ENCODE data around the gene C4B. TPM values are rescaled to one million over a fixed set of nuclear protein-coding genes. Genes with fewer than 3 reads are reported as not detected.
"Not testable (repeated sequence)": the region's sequence is repeated elsewhere in the genome, so short reads cannot be mapped to it uniquely, and the experiment has no call there.

Gene C4B
- total RNA-seq, 4 donors from 2014 or later: 11.0 to 80.0 (median 20.3) TPM

- H3K4me3 ChIP-seq, H3K4me1 ChIP-seq, H3K27ac ChIP-seq, H3K36me3 ChIP-seq, DNase-seq, H3K27me3 ChIP-seq, H3K9me3 ChIP-seq: not testable (repeated sequence)
These were observed 25.0 kb downstream of the C4B start for GRCh38 chr6:32039321-32040274.

DNA sequence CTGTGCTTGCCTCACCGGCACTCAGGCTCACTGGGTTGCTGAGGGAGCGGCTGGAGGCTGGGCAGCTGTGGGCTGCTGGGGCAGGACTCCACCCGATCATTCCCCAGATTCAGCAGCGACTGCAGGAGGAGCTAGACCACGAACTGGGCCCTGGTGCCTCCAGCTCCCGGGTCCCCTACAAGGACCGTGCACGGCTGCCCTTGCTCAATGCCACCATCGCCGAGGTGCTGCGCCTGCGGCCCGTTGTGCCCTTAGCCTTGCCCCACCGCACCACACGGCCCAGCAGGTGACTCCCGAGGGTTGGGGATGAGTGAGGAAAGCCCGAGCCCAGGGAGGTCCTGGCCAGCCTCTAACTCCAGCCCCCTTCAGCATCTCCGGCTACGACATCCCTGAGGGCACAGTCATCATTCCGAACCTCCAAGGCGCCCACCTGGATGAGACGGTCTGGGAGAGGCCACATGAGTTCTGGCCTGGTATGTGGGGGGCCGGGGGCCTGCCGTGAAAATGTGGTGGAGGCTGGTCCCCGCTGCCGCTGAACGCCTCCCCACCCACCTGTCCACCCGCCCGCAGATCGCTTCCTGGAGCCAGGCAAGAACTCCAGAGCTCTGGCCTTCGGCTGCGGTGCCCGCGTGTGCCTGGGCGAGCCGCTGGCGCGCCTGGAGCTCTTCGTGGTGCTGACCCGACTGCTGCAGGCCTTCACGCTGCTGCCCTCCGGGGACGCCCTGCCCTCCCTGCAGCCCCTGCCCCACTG, 25.9 kb downstream of the C4B start:
- not testable (repeated sequence) for H3K36me3 ChIP-seq, DNase-seq, H3K9me3 ChIP-seq, H3K27me3 ChIP-seq, H3K4me1 ChIP-seq, H3K27ac ChIP-seq, H3K4me3 ChIP-seq

GRCh38 chr6:32041050-32041321, 26.4 kb downstream of the C4B start:
- H3K4me1 ChIP-seq, H3K9me3 ChIP-seq, H3K27me3 ChIP-seq, DNase-seq, H3K27ac ChIP-seq, H3K36me3 ChIP-seq, H3K4me3 ChIP-seq: not testable (repeated sequence)

- not testable (repeated sequence) for DNase-seq, H3K27ac ChIP-seq, H3K4me3 ChIP-seq, H3K9me3 ChIP-seq, H3K36me3 ChIP-seq, H3K27me3 ChIP-seq, H3K4me1 ChIP-seq
These were observed 26.8 kb downstream of the C4B start for GRCh38 chr6:32041385-32041784.

GRCh38 chr6:32042276-32042675, 27.7 kb downstream of the C4B start:
- DNase-seq, H3K27ac ChIP-seq, H3K27me3 ChIP-seq, H3K4me3 ChIP-seq, H3K4me1 ChIP-seq, H3K9me3 ChIP-seq, H3K36me3 ChIP-seq: not testable (repeated sequence)

DNA sequence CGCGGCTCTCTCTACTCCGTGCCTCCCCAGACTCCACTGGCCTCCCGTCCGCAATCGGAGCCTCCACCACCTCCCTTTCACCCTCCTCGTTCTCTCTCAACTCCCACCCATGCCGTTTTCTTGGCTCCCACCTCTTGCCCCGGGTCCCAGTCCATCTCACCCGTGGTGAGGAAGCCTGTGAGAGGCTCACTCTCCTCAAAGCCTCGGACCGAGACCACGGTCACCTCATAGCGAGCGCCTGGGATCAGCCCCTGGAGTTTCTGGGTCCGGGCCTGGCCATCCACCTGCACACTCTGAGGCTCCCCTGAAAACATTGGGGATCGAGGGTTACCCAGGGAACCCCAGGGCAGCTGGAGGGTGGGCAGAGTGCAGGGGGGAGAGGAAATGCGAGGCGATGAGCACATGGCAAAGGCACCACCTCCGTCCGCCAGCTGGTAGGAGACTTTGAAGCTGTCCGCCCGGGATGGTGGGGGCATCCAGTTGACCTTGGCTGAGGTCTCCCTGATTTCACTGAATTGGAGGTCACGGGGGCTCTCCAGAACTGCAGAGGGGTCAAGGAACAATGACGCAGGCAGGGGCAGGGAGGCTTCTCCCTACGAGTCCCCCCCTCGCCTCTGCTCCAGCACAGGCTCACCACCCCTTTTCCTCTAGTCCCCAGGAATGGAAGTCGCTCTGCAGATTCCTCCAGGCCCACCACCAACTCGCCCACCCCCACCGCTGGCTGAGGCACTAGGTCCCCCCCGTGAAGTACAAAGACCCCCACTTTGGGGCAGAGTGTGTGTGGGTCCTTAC, 29.2 kb downstream of the C4B start:
- not testable (repeated sequence) for H3K4me1 ChIP-seq, H3K27me3 ChIP-seq, H3K9me3 ChIP-seq, DNase-seq, H3K36me3 ChIP-seq, H3K27ac ChIP-seq, H3K4me3 ChIP-seq

DNA sequence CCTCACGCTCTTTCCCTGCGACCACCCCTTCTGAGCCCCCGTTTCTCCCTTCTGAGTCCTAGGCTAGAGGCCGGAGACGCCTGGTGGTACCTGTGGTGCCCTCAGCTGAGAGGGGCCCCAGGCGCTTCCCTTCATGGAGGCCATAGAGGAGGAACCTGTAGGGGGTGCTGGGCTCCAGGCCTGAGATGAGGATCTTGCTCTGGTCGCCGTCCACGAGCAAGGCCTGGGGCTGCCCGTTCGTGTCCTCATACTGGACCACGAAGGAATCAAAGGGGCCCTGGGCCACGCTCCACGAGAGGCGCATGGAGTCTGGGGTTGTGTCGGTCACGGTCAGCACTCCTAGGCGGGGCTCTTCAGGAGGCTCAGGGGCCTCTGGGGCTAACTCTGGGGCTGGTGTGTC, 30.3 kb downstream of the C4B start:
- not testable (repeated sequence) for H3K4me1 ChIP-seq, H3K27me3 ChIP-seq, H3K36me3 ChIP-seq, DNase-seq, H3K9me3 ChIP-seq, H3K27ac ChIP-seq, H3K4me3 ChIP-seq

- Histone ChIP-seq H3K4me3 (no peak overlapping the region), H3K36me3 (no peaks in the 10 kb centered on the region), H3K27ac (peak overlapping the region; percentile 60 to 74 (median 66)), H3K9me3 (no peaks in the 10 kb centered on the region), H3K4me1 (peaks cover 0 to 6% (median 4%) of the 10 kb centered on the region in 4 donors), H3K27me3 (no peaks in the 10 kb centered on the region)
- DNase-seq: no peak
- TF ChIP-seq POLR2A (IDR thresholded peaks at IDR 0.05): no peak
- no peak for TF ChIP-seq CTCF (IDR thresholded peaks at IDR 0.05)
These were observed 31.3 kb downstream of the C4B start for GRCh38 chr6:32045811-32046449.
